GM18870 (cell line): ENCODE results near the gene TMTC4.
"Not testable (repeated sequence)": the region's sequence is repeated elsewhere in the genome, so short reads cannot be mapped to it uniquely, and the experiment has no call there.

Experiments
- ATAC-seq: cut with Tn5 transposase; IDR thresholded peaks from one replicate; pipeline ENCODE4 v1.9.1; 2021; ENCODE audit warnings: moderate library complexity; ENCODE audit not compliant: unreplicated experiment

The TMTC4 gene, protein sequence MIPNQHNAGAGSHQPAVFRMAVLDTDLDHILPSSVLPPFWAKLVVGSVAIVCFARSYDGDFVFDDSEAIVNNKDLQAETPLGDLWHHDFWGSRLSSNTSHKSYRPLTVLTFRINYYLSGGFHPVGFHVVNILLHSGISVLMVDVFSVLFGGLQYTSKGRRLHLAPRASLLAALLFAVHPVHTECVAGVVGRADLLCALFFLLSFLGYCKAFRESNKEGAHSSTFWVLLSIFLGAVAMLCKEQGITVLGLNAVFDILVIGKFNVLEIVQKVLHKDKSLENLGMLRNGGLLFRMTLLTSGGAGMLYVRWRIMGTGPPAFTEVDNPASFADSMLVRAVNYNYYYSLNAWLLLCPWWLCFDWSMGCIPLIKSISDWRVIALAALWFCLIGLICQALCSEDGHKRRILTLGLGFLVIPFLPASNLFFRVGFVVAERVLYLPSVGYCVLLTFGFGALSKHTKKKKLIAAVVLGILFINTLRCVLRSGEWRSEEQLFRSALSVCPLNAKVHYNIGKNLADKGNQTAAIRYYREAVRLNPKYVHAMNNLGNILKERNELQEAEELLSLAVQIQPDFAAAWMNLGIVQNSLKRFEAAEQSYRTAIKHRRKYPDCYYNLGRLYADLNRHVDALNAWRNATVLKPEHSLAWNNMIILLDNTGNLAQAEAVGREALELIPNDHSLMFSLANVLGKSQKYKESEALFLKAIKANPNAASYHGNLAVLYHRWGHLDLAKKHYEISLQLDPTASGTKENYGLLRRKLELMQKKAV

DNA sequence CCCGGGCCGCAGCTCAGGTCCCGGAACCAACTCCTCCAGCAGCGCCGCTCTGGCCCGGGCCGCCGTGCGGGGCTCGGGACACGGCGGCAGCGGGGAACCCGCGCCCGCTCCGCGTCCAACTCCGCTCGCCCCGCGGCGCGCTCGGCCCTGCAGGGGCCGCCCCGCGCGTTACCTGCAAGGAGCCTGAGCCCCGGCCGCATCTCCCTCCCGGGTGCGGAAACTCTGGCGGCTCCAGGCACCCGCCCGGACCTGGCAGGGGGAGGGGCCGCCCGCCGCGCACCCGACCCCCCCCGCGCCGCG, at the start of gene TMTC4:
Gene TMTC4, minus strand, starts transcription at position 224 of the 300 bp plus-strand sequence. CDS start 4,433 bp downstream, outside the sequence.
- ATAC-seq = peak; percentile 27

DNA sequence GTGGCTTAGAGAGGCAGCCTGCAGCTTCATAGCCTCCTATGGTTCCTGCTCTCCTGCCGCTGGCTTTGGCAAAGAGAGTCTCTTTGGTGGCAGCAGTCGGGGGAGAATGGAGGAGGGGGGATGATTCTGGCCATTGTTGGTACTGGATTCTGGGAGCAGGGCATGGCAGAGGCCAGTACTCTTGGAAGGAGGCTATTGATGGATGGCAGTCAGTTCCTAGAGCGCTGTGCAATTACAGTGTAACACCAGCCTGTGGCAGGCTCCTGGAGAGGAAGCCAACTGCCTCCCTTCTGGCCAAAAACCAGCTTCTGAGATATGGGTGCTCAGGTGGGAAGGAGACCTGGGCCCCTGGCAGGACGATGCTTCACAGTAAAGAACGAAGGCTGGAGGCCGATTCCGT, 47.9 kb upstream of the TMTC4 start:
- no peak for ATAC-seq

DNA sequence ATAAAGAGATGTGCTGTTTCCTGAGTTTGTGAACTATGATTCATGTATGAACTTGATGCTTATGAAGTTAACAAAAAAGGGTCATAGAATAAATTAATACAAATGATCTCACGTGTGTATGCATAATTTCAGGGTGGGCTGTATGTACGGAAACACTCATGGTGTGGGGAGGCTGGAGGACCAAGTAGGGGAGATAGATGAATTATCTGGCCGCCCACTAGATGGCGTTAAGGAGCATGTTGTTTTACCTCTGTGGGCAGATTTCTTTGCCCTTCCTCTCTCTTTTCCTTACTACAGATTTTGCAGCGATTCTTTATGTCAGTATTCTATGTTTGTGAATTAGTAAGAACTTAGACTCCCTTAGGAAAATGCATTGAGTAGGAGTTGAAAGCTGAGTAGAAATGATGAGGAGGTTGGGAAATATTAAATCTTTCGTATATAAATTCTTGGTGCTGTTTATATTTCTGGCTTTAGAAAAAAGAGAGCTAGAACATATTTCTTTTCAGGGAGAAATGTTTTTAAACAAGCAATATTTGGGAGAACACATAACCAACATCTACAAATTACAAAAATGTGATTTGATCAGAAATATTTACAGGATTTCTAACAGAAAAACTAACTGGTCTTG, 47.4 kb upstream of the TMTC4 start:
- ATAC-seq = peak; percentile 77

DNA sequence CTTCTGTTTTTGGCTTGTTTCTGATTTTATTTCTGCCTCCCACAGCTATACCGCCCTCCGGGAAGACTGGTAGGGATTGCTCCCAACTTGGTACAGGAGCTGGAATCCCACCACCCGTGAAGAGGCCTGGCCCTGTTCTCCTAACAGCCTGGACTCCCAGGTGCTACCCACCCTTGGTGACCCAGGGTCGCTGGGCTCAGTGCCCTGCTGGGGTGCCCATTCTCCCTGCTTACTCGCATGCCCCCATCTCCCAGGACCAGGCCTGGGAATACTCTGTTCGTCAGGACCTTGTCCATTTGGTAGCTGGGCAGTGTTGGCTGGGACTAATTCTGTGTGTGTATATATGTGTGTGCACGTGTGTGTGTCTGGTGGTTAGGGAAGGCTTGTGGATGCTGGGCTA, 41.0 kb upstream of the TMTC4 start:
- no peak for ATAC-seq

DNA sequence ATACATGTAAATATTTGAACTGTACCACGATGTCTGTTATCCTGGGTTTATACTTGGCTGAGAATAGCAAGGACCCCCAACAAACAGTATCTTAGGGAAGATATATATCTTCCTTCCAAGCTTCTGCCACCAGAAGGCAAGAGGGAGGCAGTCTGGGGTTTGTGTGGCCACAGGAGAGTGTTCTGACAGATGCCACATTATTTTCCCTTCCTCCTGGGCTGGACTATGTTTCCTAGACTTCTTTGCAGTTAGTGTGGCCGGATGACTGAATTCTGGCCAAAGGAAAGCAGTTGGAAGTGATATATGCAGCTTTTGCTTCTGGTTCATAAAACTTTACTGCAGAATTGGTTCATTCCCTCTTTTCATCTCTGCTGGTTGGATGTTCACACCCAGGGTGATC, 39.9 kb upstream of the TMTC4 start:
- ATAC-seq = no peak

DNA sequence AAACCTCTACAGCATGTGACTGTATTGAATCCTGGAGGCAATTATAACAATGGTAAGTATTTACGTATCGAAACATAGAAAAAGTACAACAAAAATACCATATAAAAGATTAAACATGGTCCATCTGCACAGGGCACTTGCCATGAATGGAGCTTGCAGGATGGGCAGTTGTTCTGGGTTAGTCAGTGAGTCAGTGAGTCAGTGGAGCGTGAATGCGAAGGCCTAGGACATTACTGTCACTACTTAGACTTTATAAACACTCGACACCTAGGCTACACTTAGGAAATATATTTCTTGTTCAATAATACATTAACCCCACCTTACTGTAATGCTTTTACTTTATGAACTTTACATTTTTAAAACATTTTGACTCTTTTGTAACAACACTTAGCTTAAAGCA, 35.6 kb upstream of the TMTC4 start:
- no peak for ATAC-seq

DNA sequence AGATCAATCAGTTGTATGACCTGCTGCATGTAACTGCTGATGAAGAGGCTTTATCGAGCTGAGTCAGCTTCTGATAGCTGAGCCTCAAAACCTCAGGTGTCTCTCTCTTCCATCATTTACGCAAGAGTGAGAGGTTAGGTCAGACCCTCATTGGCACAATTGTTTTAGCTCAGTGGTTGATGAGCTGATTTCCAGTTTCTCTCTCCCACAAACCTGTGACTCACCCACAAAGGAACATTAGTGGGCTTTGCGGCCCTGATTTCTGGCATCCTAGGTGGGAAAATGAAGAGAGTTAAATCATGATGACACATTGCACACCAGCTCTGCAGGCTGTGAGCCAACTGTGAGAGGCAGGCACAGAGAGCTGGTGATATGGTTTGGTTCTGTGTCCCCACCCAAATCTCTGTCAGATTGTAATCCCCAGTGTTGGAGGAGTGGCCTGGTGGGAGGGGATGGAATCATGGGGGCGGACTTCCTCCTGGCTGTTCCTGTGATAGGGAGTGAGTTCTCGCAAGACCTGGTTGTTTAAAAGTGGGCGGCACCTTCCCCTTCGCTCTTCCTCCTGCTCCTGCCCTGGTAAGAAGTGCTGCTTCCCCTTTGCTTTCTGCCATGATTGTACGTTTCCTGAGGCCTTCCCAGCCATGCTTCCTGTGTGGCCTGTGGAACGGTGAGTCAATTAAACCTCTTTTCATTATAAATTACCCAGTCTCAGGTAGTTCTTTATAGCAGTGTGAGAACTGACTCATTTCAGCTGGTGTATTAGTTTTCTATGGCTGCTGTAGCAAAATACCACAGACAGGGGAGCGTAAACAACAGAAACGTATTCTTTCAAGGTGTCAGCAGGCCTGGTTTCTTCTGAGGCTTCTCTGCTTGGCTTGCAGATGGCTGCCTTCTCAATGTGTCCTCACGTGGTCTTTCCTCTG, 33.5 kb upstream of the TMTC4 start:
- ATAC-seq = no peak

DNA sequence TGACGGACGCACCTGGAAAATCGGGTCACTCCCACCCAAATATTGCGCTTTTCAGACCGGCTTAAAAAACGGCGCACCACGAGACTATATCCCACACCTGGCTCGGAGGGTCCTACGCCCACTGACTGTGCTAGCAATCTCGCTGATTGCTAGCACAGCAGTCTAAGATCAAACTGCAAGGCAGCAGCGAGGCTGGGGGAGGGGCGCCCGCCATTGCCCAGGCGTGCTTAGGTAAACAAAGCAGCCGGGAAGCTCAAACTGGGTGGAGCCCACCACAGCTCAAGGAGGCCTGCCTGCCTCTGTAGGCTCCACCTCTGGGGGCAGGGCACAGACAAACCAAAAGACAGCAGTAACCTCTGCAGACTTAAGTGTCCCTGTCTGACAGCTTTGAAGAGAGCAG, 23.7 kb upstream of the TMTC4 start:
- ATAC-seq = not testable (repeated sequence)

DNA sequence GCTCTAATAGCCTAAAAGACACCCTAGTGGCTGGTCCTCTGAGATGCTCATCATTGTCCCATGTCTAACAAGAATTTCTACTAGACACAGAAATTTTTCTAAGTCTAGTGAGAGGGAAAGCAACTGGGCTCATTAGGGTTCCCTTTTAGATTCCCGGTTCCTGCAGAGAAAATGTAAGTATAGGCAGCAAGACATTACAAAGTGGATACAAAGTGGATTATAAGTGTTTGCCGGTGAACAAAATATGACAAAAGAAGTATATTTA, 20.8 kb upstream of the TMTC4 start:
- no peak for ATAC-seq

DNA sequence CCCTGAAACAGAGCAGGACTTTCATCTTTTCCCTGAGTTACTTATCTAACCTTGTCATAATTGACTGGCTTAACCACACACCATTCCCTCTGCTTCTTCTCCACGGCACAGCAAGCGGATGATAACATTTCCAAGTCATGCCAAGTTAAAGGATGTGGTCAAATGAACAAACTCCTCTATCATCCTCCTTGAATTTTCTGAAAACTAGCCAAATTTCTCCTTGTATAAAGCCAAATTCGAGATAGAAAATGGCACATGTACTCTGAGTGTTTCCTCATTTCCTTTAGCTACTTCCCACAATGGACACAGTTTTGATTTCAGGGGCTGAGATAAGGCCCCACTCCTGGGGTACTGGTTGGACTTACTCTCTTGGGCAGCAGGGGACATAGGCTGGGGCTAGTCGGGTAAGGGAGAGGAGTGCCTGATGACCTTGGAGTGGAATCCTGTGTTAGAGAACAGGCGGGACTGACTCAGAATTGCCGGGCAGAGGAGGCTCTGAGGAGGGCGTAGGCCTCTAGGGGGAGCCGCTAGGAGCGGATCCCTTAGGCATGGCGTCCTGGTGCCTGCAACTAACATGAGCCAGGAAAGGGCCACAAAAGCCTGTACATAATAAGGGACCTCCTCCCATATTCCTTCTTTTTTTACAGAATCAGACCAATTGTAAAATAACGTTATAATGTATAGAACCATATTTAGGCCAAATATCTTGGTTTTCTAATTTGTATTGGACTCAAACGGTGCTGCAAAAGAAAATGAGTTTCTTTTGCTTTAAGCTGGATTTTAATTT, 20.3 kb upstream of the TMTC4 start:
- ATAC-seq = no peak

DNA sequence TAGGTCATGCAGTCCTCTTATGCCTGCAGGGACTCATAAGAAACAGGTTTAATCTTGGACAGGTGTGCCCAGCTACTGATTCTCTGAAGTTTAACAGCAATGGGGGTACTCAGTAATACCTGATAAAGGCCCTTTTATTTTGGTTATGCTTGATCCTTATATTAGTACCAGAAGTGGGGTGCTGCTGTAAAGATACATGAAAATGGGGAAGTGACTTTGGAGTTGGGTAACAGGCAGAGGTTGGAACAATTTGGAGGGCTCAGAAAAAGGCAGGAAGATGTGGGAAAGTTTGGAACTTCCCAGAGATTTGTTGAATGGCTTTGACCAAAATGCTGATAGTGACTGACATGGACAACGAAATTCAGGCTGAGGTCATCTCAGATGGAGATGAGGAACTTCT, 14.6 kb upstream of the TMTC4 start:
- no peak for ATAC-seq

DNA sequence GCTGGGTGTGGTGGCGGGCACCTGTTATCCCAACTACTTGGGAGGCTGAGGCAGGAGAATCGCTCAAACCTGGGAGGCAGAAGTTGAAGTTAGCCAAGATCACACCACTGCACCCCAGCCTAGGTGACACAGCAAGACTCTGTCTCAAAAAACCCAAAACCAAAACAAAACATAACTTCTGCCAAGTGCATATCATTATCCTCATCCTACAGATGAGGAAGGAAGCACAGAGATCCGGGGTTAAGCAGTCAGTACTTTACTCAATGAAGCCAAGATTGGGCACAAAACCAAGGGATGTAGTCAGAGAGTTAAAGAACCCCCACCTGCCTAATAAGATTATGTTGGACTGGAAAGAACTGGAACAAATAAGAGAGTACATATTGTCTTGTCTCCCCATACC, 5.5 kb upstream of the TMTC4 start:
- no peak for ATAC-seq

DNA sequence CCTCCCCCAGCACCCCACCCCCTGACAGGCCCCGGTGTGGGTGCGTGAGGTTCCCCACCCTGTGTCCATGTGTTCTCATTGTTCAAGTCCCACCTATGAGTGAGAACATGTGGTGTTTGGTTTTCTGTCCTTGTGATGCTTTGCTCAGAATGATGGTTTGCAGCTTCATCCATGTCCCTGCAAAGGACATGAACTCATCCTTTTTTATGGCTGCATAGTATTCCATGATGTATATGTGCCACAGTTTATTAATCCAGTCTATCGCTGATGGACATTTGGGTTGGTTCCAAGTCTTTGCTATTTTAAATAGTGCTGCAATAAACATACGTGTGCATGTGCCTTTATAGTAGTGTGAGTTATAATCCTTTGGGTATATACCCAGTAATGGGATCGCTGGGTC, 2.5 kb upstream of the TMTC4 start:
- not testable (repeated sequence) for ATAC-seq

DNA sequence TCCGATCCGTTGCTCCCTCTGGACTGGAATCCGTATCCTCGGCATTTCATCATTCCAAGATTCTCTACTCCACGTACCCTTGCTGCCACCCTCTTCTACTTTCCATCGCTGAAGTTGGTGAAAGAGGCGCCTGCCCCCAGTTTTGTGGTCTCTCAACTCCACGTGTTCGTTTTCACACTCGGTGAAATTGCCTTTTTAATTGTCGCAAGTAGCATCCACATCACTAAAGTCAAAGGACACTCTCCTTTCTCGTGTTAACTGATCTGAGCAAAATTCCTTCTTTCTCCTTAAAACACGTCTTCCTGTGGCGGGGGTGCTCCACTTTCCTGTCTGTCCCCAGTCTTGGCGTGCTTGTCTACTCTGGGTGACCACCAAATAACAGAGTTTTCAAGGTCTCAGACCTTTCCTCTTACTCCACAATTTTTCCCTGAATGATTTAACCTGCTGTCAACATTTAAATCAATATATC, 1.1 kb upstream of the TMTC4 start:
- ATAC-seq = no peak

DNA sequence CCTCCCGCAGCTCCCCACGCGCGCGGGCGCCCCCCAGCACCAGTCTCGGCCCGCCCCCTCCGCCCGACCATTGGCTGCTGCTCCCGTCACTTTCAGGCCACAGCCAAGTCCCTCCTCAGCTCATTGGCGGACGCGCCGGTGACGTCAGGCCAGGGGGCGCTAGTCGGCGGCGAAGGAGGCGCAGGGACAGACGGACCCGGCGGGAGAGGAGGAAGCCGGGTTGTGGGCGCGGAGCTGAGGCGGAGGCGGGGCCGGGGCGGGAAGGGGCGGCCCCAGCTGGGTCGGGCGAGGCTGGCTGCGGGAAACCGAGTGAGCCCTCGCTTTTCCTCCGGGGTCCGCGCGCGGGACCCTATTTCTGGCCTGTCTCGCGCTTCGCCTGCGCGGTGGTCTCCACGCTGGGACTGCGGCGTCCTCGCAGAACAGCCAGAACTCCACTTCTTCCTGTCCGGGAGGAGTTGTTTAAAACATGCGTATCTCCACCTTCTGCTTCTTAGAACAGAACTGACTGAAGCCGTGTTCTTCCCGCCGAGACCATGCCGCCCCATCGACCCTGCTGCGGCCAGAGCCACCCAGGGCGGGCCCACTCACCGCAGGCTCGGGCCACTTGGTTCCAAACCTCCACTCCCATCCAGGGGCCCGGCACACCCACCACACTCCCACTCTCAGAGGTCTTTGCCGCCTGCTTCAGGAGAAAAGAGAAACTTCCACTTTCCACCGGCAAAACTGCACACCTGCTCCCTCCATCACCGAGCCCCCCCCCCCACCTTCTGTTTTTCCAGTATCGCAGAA, 471 bp upstream of the TMTC4 start:
- ATAC-seq = peak; percentile 94

DNA sequence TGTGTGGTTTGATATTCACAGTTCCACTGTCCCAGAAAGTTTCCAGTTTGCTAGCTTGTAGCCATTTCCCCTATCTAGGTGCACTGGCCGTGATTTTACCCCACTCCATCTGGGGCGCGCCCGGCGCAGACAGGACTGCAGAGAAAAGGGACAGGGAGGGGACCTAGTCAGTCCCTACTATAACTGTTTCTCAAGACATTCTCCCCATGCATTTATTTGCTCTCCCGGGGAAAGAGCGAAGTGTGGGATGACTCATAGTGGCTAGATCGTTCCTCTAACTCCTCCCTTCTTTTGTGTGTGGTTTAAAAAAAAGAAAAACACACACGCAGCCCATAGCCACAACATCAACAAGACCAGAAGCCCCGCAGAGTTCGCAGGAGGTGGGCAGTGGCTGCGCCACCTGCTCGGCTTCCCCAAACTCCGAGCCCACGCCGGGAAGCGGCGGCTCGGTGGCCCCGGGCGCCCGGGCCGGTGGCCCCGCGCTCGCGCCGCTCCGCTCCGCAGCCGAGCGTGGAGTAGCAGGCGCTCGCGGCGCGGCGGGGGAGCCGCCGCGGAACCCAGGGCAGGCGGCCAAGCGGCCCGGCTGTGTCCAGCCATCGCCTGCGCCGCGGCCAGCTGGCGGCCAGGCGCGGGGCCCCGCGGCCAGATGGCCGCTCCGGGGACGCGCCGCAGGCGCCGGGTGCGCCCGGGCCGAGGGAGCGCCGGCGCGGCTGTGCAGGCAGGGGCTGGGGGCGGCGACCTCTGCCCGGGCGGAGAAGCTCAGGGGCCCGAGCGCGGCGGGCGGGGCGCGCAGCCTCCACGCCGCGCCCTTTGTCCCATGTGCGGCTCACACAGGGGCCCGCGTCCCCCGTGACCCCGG, 653 bp downstream of the TMTC4 start:
- peak; percentile 50 for ATAC-seq

DNA sequence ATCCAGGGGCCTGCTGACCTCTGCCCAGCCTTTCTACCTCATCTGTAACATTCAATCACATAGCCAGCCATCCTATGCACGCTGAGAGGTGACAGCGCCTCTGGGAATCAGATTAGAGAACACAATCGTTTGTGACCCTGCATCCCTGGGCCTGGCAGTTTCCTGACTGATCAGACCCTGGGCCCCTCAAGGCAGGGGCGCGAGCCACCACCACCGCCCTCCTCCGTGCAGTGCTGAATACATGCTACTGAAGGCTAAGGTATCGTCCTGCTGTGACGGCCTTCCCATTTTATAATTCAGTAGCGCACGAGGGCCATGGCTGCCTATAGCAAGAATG, 1.3 kb downstream of the TMTC4 start:
- no peak for ATAC-seq

DNA sequence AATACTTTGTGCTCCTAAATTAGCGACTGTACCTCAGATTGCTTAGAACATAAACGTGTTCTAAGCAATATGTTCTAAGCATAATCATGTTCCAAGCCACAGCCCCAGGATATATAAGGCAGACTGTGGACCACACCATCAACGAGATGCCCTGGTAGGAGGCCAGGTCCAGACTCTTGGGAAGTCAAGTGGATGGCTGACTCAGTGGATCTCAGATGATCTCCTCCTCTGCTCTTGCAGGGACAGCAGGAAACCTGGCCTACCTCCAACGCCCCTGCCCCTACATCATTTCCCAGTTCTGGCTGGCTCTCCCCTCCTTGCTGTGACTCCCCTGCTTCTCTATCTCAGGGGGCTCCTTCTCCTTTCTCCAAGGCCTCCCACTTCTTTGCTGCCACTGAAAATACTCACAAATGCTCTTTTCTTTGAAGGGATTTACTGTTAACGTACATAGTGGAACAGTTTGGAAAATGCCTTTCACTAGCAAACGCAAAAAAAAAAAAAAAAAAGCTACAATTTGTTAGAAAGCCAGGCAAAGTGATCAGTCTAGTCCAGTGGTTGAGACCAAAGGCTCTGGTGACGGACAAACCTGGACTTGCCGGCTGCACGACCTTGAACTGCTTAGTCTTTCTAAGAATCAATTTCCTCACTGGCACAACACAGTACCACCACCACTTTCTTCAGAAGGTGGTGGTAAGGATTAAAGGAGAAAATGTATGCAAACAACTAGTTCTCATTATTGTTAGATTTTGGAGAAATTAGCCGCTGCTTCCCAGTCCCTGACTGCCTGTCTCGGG, 3.0 kb downstream of the TMTC4 start:
- no peak for ATAC-seq
